GM19324 (cell line): ENCODE data around the gene LDAH.
A peak's percentile ranks its signal among the peaks of the same experiment; 100 is the strongest.

Experiments used
- ATAC-seq: cut with Tn5 transposase; IDR thresholded peaks from one replicate; pipeline ENCODE4 v1.9.1; 2021; ENCODE audit warnings: mild to moderate bottlenecking, moderate library complexity; ENCODE audit not compliant: unreplicated experiment, low FRiP score

Gene LDAH

DNA sequence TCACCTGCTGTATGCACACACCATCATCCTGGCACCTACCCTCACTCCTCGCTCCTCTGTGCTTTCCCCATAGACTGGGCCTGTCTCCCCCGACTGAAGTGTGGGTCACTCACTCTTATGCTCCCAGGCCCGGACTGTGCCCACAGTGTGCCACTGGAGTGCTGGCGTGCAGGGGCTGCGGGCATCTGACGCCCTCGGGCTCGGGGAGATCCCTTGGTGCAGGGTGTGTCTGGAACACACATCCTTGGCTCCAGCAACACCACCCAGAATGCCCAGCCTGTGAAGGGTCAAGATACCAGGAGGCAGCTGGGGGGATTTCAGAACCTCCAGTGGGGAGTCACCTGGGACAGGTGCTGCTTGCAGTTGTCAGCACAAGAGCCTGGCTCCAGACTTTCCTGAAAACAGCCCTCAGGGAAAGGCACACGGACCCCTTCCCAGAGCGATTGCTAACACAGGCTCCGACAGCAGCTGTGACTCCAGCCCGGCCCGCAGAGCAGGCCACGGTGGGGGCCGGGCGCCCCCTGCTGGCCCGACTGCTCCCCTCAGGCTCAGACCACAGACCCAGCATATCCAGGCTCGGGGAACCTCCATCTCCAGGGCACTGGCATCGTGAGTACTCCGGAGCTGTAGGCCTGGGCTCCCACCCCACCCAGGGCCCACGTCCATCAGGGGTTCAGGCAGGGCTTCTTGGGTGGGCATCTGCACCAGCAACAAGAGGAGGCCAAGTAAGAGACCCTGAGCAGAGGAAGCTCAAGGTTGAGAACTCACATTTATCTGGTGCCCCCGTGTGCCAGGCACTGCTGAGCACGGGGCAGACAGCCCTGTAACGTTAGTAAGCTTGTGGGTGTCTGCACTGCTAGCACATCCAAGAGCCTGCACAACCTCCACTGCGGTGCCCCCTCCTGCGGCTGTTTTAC lies 180.6 kb downstream of the LDAH start:
- ATAC-seq: peak; percentile 88

DNA sequence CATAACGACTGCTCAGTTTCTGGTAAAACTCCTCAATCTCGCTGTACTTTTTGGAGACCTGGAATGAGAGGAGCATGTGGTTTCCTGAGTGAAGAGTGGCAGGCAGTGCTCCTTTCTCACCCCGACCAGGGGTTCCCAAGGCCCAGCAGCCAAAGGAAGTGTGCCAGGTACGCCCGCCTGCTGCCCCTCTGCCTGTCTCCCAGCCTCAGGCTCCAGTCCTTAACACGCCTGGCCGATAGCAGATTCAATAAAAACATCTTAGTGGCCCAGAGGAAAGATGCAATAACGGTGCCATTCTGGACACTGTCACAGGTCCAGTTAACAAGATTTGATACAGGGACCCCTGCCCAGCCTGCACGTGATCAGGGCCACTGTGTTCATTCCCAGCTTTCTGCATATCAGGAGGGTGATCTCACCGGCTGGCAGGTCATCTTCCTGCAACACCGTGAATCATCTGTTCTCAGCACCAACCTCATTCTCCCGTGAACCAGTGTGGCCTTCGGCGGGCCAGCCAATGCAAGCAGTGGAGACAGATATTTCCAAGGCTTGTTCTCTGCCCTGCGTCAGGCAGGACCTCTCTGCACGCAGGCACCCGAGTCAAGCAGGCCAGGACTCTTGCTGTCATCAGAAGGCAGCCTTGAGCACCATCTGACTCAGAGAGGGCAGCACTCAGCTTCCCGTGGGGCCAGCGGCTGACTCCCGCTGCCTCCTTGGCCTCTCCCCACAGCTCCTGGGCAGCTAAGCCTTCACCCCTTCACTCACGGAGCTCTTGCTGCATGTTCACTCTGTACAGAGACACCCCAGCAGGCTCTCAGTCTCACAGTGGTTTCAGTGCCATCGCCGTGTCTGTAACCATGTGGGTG lies 181.5 kb downstream of the LDAH start:
- no peak for ATAC-seq

DNA sequence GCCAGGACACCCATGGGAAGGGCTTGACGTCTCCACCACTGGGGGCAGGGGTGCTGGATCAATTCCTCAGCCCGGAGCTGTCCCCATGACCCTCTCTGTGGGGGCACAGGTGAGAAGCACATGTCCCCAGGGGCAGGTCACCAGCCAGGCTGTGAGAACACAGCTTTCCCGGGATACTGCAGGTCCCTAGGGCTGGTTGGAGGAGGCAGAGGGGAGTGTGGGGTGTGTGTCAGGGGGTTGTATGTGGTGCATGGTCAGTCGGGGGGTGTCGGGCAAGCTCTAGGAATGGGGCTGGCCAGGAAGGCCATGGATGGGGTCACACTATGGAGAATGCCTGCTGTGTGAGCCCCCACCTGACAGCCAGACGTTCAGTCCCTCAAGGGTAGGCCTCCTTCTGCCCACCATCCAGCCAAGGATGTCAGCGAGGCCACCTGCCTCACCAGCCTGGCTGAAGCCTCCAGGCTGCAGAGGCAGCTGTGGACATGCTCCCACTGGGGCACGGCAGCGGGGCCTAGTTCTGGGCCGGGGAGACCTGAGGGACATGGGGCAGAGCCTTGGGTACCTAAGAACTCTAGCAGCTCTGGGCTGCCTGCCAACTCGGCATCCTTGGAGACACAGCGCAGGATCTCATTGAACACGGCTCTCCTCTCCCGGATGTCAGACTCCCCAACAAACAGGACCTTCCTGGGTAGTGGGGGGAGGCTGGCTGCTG lies 182.3 kb downstream of the LDAH start:
- no peak for ATAC-seq

DNA sequence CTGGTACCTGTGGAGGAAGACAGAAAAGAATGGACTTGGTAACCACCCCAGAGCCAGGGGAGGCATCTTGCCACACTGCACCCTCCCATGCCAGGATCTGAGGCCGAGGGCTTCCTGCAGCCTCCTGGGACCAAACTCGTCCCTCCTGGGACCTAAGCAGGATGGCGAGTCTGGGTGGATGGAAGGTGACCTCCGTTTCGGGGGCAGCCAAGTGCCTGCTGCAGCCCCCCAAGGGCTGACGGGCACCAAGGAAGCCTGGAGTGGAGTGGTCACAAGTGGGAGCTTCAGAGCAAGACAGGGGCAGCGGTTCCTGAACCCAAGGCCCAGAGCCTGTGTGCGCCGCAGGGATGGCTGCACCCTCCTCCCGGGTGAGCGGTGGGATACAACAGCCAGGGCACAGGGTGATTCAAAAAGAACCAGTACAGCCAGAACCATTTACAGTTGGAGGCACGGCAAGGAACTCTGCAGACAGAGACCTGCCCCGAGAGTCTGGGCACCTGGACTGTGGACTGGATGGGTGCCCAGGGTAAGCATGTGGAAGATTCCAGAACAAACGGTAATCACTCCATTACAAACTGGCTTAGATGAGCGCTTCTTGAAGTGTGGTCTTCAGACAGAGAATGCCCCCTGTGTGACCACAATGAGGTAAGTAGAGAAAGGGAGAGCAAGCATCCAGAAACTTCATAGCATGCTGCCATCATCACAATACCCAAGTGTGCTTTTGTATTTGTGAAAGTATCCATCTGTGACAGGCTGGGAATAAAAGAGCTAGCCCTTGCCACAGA lies 184.1 kb downstream of the LDAH start:
- no peak for ATAC-seq

DNA sequence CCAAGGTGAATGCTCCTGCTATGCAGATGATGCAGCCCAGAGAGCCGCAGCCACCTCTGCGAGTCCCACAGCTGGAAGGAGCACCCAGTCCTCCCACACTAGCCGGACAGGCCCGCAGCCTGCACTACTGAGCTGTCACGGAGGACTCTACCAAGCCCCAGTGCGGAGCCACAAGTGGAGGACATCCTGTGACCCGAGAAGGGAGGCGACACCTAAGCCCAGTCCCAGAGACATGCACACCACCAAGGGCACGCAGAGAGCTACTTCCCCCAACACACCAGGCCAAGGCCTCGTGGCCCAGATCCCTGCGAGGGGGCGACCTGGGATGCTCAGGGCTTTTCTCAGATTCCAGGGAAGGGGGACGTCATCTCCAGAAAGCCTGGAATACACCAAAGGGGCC lies 184.9 kb downstream of the LDAH start:
- no peak for ATAC-seq

- no peak for ATAC-seq
Measured at GRCh38 chr2:20637147-20637546, 185.8 kb downstream of the LDAH start.

GRCh38 chr2:20635675-20636584 lies 187.0 kb downstream of the LDAH start:
- ATAC-seq: peak; percentile 70

DNA sequence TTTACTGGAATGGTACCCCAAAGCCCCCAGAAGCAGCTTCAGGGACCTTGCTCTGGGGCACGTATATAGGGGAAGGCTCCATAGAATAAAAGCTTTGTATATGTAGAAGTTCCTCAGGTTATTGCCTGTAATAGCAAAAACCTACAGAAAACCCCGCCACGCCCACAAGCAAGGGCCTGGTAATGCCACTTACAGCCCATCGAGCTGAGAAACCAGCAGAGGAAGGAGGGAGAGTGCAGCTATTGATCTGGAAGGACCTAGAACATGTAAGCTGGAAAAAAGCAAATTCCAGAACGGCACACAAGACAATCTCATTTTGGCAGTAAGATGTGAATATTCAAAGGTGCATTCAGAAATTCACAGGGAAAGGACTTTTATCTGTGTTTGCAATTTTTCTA lies 187.8 kb downstream of the LDAH start:
- no peak for ATAC-seq

DNA sequence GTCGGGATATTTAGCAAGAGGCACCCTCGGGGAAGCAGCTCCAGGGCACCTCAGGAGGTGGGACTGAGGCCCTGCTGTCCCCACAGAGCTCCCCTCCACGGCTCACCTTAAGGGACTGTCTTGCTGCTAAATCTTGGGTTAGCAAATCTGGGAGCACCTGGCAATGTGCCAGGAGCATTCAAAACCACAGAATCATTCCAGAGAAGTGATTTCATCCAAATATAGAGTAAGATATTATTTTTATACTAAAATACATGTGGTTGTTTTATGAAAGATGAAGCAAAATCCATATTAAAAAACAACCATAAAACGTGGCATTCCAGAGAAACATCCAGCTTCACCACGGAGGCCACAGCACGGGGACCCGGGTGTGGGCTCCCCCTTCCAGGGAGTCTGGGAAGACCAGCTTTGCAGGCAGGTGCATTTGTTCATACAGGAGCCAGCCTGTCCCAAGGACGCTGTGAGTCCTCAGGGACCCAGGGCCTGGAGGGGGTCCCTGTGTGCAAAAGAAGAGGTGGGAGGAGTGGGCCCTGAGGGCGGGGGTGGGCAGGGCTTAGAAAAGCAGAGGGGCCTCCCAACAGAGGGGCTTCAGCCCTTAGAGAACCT lies 188.3 kb downstream of the LDAH start:
- ATAC-seq: no peak
